Skeletal muscle satellite cell (primary cell): ENCODE measurements around the gene SEMA5A.

Experiments
- H3K27me3 ChIP-seq: 2 replicates; pipeline ENCODE4 v1.7.0; 2013; ENCODE audit warnings: low read length; ENCODE audit not compliant: control insufficient read depth, insufficient read depth
- H3K36me3 ChIP-seq: 2 replicates; pipeline ENCODE4 v1.7.0; 2013; ENCODE audit warnings: mild to moderate bottlenecking, control low read depth, low read length; ENCODE audit not compliant: insufficient read depth
- H3K4me1 ChIP-seq: 2 replicates; pipeline ENCODE4 v1.7.0; 2013; ENCODE audit warnings: low read length; ENCODE audit not compliant: control insufficient read depth, insufficient read depth
- H3K4me2 ChIP-seq: 2 replicates; pipeline ENCODE4 v1.7.0; 2013; ENCODE audit warnings: mild to moderate bottlenecking, low read length
- H3K4me3 ChIP-seq: 2 replicates; pipeline ENCODE4 v1.7.0; 2013; ENCODE audit warnings: low read length
- H3K9ac ChIP-seq: 2 replicates; pipeline ENCODE4 v1.7.0; 2013; ENCODE audit warnings: mild to moderate bottlenecking, low read depth, low read length, moderate library complexity
- H3K9me3 ChIP-seq: replicated peaks from 2 replicates; pipeline ENCODE4 v1.7.0; 2013; ENCODE audit warnings: mild to moderate bottlenecking, control low read depth, low read length

SEMA5A gene

DNA sequence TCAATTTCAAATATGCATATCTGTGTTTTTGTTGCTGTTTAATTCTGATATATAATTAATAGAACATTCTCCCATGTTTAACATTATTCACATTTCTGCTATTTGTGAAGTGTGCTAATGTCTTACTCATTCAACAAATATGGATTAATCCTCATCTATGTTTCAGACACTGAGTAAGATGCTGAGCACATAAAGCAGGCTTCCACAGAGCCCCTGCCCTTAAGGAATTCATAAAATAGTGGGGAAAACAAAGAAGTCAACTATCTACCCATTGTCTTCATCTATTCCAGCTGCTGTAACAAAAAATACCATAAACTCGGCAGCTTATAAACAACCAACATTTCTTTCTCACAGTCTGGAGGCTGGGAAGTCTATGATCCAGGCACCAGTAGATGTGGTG, 333.3 kb downstream of the SEMA5A start:
- Histone ChIP-seq H3K4me3 (no peak overlapping the region), H3K4me2 (no peak overlapping the region), H3K4me1 (peaks cover 20% of the 10 kb centered on the region), H3K36me3 (no peaks in the 10 kb centered on the region), H3K9ac (no peak overlapping the region), H3K27me3 (no peaks in the 10 kb centered on the region), H3K9me3 (no peaks in the 10 kb centered on the region)

- Histone ChIP-seq H3K36me3 (no peaks in the 10 kb centered on the region), H3K4me1 (peaks cover 20% of the 10 kb centered on the region), H3K9me3 (no peaks in the 10 kb centered on the region), H3K4me3 (no peak overlapping the region), H3K9ac (no peak overlapping the region), H3K27me3 (no peaks in the 10 kb centered on the region), H3K4me2 (no peak overlapping the region)
These were observed 335.9 kb downstream of the SEMA5A start for GRCh38 chr5:9209846-9210492.

- H3K9me3 ChIP-seq = no peaks in the 10 kb centered on the region
- H3K4me1 ChIP-seq = peaks cover 19% of the 10 kb centered on the region
- no peaks in the 10 kb centered on the region for H3K36me3 ChIP-seq
- H3K27me3 ChIP-seq = no peaks in the 10 kb centered on the region
- H3K4me3 ChIP-seq = no peak overlapping the region
- no peak overlapping the region for H3K4me2 ChIP-seq
- H3K9ac ChIP-seq = no peak overlapping the region
These were observed 338.0 kb downstream of the SEMA5A start for GRCh38 chr5:9207817-9208418.

DNA sequence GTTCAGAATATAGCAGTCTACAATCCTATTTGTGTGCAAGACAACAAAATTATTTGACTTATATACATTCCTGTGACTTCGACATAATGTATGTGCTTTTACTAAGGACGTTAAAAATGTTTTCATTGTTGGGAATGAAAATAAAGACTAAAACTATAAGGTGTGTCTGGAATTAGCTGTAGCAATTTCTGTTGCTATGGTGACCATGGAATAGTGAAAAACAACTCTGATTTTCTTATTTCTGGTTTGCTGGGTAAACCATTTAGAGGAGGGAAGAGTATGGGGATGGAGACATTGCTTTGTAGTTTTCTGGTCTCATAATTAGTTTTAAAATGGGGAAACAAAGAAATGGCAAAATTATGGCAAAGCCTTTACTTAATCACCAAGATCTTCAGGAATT, 343.2 kb downstream of the SEMA5A start:
- no peaks in the 10 kb centered on the region for H3K27me3 ChIP-seq
- no peaks in the 10 kb centered on the region for H3K9me3 ChIP-seq
- no peak overlapping the region for H3K4me3 ChIP-seq
- no peak overlapping the region for H3K9ac ChIP-seq
- no peak overlapping the region for H3K4me2 ChIP-seq
- no peaks in the 10 kb centered on the region for H3K36me3 ChIP-seq
- peaks cover 7% of the 10 kb centered on the region for H3K4me1 ChIP-seq

GRCh38 chr5:9201761-9202160, 344.1 kb downstream of the SEMA5A start:
- Histone ChIP-seq H3K4me1 (peaks cover 16% of the 10 kb centered on the region), H3K4me3 (no peak overlapping the region), H3K36me3 (no peaks in the 10 kb centered on the region), H3K9me3 (no peaks in the 10 kb centered on the region), H3K9ac (no peak overlapping the region), H3K4me2 (no peak overlapping the region), H3K27me3 (no peaks in the 10 kb centered on the region)

DNA sequence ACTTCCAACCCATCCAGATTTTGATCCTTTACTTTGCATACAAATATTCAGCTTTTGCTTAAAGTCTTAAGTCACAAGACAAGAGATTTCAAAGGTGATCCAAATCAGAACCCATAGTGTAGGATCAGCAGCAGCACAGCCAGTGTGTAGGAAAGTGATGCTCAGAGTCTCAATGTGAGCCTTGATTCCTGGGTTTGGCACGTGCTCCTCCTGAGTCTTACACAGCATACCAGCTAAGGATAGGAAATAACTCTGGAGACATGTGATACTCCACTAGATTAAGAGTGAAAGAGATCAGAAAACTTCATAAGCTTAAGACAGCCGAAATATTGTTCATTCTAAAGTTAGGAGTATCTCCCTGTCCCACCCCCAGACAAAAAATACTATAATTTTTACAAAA, 344.9 kb downstream of the SEMA5A start:
- Histone ChIP-seq H3K9me3 (no peaks in the 10 kb centered on the region), H3K4me1 (peaks cover 23% of the 10 kb centered on the region), H3K4me2 (no peak overlapping the region), H3K4me3 (no peak overlapping the region), H3K9ac (no peak overlapping the region), H3K36me3 (no peaks in the 10 kb centered on the region), H3K27me3 (no peaks in the 10 kb centered on the region)

GRCh38 chr5:9198394-9198793, 347.5 kb downstream of the SEMA5A start:
- Histone ChIP-seq H3K36me3 (no peaks in the 10 kb centered on the region), H3K4me3 (no peak overlapping the region), H3K27me3 (no peaks in the 10 kb centered on the region), H3K4me1 (peaks cover 39% of the 10 kb centered on the region), H3K9me3 (no peaks in the 10 kb centered on the region), H3K4me2 (peak overlapping the region; percentile 42), H3K9ac (no peak overlapping the region)

DNA sequence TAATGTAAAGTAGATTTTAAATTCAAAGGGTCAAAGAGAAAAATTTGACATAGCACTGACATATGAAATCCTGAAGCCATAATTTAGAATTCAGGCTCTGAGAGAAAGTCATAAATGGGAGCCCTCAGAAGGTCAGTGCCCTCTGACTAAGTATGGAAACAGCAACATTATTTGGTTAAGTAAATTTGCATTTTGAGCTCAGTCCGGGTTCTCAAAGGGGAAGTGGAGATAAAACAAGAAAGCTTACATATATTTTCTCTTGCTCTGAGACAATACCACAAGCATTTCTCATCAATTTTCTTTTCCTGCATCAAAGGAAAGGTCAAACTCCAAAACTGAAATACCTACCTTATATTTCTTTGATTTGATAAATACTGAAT, 348.0 kb downstream of the SEMA5A start:
- H3K4me1 ChIP-seq = peaks cover 39% of the 10 kb centered on the region
- no peaks in the 10 kb centered on the region for H3K36me3 ChIP-seq
- H3K9me3 ChIP-seq = no peaks in the 10 kb centered on the region

GRCh38 chr5:9196403-9197227, 349.3 kb downstream of the SEMA5A start:
- Histone ChIP-seq H3K4me1 (peaks cover 39% of the 10 kb centered on the region), H3K36me3 (no peaks in the 10 kb centered on the region), H3K9me3 (no peaks in the 10 kb centered on the region), H3K4me3 (no peak overlapping the region), H3K9ac (no peak overlapping the region), H3K27me3 (no peaks in the 10 kb centered on the region), H3K4me2 (no peak overlapping the region)

More for the DNA sequence above, 348.0 kb downstream of the SEMA5A start:
- Histone ChIP-seq H3K9ac (no peak overlapping the region), H3K27me3 (no peaks in the 10 kb centered on the region), H3K4me3 (no peak overlapping the region), H3K4me2 (peak overlapping the region; percentile 42)

DNA sequence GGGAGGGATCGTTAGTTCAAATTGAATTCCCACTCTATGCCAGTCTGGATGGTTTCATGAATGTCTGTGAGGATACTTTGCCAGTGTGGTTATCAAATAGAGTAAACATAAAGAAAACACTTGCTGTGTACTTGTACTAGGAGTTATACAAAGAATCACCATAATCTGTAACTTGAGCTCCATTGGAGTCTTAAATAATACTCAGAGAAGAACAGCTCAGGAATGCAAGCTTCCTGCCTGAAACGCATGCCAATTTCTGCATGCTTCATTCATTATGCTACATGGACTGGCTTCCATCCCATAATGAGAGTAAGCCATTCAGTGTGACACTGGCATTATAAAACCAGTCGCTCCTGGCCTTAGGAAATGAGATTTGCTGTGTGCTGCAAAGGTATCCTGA, 351.4 kb downstream of the SEMA5A start:
- peak overlapping the region; percentile 11 for H3K4me2 ChIP-seq
- no peak overlapping the region for H3K4me3 ChIP-seq
- no peaks in the 10 kb centered on the region for H3K9me3 ChIP-seq
- H3K27me3 ChIP-seq = no peaks in the 10 kb centered on the region
- peaks cover 39% of the 10 kb centered on the region for H3K4me1 ChIP-seq
- H3K9ac ChIP-seq = no peak overlapping the region
- H3K36me3 ChIP-seq = no peaks in the 10 kb centered on the region

GRCh38 chr5:9192266-9192665, 353.6 kb downstream of the SEMA5A start:
- Histone ChIP-seq H3K9me3 (no peaks in the 10 kb centered on the region), H3K4me1 (peaks cover 44% of the 10 kb centered on the region), H3K27me3 (no peaks in the 10 kb centered on the region), H3K4me2 (no peak overlapping the region), H3K9ac (no peak overlapping the region), H3K4me3 (no peak overlapping the region), H3K36me3 (no peaks in the 10 kb centered on the region)
